Measurements from ENCODE around the gene GALP. TPM values are rescaled to one million over a fixed set of nuclear protein-coding genes. Genes with fewer than 3 reads are reported as not detected.

The GALP gene
- total RNA-seq, 4 donors from 2014 or later: not detected

GRCh38 chr19:56176881-56177280 lies 1.1 kb downstream of the GALP start:
- no peak for DNase-seq
- no peaks in the 10 kb centered on the region for H3K9me3 ChIP-seq
- H3K27me3 ChIP-seq: peaks cover 0 to 46% (median 0%) of the 10 kb centered on the region in 4 donors
- no peaks in the 10 kb centered on the region for H3K36me3 ChIP-seq
- no peak overlapping the region for H3K4me3 ChIP-seq
- WGBS, 2 donors: 78 to 79% methylated on average over 17 to 18 of the region's 18 CpGs
- H3K4me1 ChIP-seq: peaks cover 0 to under 1% (median 0%) of the 10 kb centered on the region in 3 donors
- intact Hi-C loops (cut with DNase I): no loop called here
- no peak overlapping the region for H3K27ac ChIP-seq
- TF ChIP-seq POLR2A (IDR thresholded peaks at IDR 0.05) (no peak), CTCF (IDR thresholded peaks at IDR 0.05) (no peak)

GRCh38 chr19:56177564-56178243 lies 1.9 kb downstream of the GALP start:
- Histone ChIP-seq H3K36me3 (no peaks in the 10 kb centered on the region), H3K9me3 (no peaks in the 10 kb centered on the region), H3K4me3 (no peak overlapping the region), H3K27me3 (peaks cover 0 to 45% (median 0%) of the 10 kb centered on the region in 4 donors), H3K4me1 (no peaks in the 10 kb centered on the region), H3K27ac (no peak overlapping the region)
- intact Hi-C loops (cut with DNase I): no loop called here
- 42 to 49% methylated on average over 11 of the region's 11 CpGs for WGBS, 2 donors
- no peak for TF ChIP-seq CTCF (IDR thresholded peaks at IDR 0.05)
- no peak for TF ChIP-seq POLR2A (IDR thresholded peaks at IDR 0.05)
- DNase-seq: no peak

GRCh38 chr19:56189785-56190184 lies 14.0 kb downstream of the GALP start:
- Histone ChIP-seq H3K27me3 (peaks cover 0 to 16% (median 0%) of the 10 kb centered on the region in 4 donors), H3K4me1 (no peaks in the 10 kb centered on the region), H3K4me3 (no peak overlapping the region), H3K27ac (no peak overlapping the region), H3K36me3 (no peaks in the 10 kb centered on the region), H3K9me3 (no peaks in the 10 kb centered on the region)
- 76 to 88% methylated on average over 5 to 14 of the region's 17 CpGs for WGBS, 2 donors
- DNase-seq: no peak
- no peak for TF ChIP-seq CTCF (IDR thresholded peaks at IDR 0.05)
- no peak for TF ChIP-seq POLR2A (IDR thresholded peaks at IDR 0.05)
- intact Hi-C loops (cut with DNase I): no loop called here

- intact Hi-C loops (cut with DNase I): no loop called here
- Histone ChIP-seq H3K9me3 (no peaks in the 10 kb centered on the region), H3K36me3 (no peaks in the 10 kb centered on the region), H3K4me3 (no peak overlapping the region), H3K4me1 (no peaks in the 10 kb centered on the region), H3K27me3 (peaks cover 0 to 10% (median 0%) of the 10 kb centered on the region in 4 donors), H3K27ac (no peak overlapping the region)
- DNase-seq: no peak
- TF ChIP-seq POLR2A (IDR thresholded peaks at IDR 0.05) (no peak), CTCF (IDR thresholded peaks at IDR 0.05) (no peak)
- WGBS, 2 donors: 74 to 79% methylated on average over 4 to 7 of the region's 7 CpGs
These were observed 15.3 kb downstream of the GALP start for GRCh38 chr19:56191115-56191514.

- peaks cover 0 to 6% (median 0%) of the 10 kb centered on the region in 4 donors for H3K27me3 ChIP-seq
- TF ChIP-seq POLR2A (IDR thresholded peaks at IDR 0.05) (no peak), CTCF (IDR thresholded peaks at IDR 0.05) (no peak)
- intact Hi-C loops (cut with DNase I): no loop called here
- H3K4me1 ChIP-seq: no peaks in the 10 kb centered on the region
- H3K9me3 ChIP-seq: no peaks in the 10 kb centered on the region
- no peak overlapping the region for H3K4me3 ChIP-seq
- 79 to 83% methylated on average over 3 to 4 of the region's 10 CpGs for WGBS, 2 donors
- H3K27ac ChIP-seq: no peak overlapping the region
- H3K36me3 ChIP-seq: no peaks in the 10 kb centered on the region
- DNase-seq: no peak
These were observed 15.9 kb downstream of the GALP start for GRCh38 chr19:56191711-56192110.

Measured in esophagus squamous epithelium (tissue), 5 donors.